MM.1S (cell line): ENCODE results near the gene SMG7.

Experiments used
- EZH2 ChIP-seq: fragments of 300-600 bp; sonication (generic); optimal IDR thresholded peaks from 2 replicates; pipeline ENCODE3; 2017; ENCODE audit warnings: low read depth, mild to moderate bottlenecking, antibody characterized with exemption, low read length, mixed read lengths
- EZH2phosphoT487 ChIP-seq: fragments of 300-600 bp; sonication (generic); IDR thresholded peaks from 2 replicates; pipeline ENCODE4 v1.6.1; 2018; ENCODE audit warnings: antibody characterized with exemption, low read length
- TF ChIP-seq, protein P1 (sequence below): fragments of 300-600 bp; sonication (generic); IDR thresholded peaks from 2 replicates; pipeline ENCODE4 v1.5.1; 2016; ENCODE audit warnings: antibody characterized with exemption, low read length, mixed read lengths

DNA sequence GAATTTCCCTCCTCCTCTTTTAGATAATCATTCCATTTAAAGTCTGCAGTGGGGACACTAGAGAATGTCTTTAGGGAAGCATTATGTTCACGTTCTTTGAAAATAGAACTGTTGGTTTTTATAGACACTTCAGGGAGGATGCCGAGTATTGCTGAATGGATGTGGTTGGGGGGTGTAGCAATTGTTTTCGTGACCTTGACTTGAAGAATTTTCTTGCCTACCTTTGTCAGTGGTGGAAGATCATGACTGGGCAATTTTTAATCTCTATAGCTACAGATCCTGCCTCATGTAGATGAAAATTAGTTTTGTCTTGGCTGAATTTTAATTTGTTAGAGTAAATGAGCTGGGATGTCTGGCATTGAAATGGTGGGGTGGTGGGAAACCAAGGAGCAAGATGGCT lies 3.8 kb downstream of the SMG7 start:
- TF ChIP-seq, protein P1, sequence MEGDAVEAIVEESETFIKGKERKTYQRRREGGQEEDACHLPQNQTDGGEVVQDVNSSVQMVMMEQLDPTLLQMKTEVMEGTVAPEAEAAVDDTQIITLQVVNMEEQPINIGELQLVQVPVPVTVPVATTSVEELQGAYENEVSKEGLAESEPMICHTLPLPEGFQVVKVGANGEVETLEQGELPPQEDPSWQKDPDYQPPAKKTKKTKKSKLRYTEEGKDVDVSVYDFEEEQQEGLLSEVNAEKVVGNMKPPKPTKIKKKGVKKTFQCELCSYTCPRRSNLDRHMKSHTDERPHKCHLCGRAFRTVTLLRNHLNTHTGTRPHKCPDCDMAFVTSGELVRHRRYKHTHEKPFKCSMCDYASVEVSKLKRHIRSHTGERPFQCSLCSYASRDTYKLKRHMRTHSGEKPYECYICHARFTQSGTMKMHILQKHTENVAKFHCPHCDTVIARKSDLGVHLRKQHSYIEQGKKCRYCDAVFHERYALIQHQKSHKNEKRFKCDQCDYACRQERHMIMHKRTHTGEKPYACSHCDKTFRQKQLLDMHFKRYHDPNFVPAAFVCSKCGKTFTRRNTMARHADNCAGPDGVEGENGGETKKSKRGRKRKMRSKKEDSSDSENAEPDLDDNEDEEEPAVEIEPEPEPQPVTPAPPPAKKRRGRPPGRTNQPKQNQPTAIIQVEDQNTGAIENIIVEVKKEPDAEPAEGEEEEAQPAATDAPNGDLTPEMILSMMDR: no peak
- no peak for TF ChIP-seq EZH2
- TF ChIP-seq EZH2phosphoT487: no peak
